Thyroid gland (tissue), 4 donors: ENCODE results near the gene NRM. TPM values are rescaled to one million over a fixed set of nuclear protein-coding genes. Genes with fewer than 3 reads are reported as not detected.

Experiments
- DNase-seq, 2 donors: peaks; one replicate each; pipeline ENCODE4 v3.0.0-alpha.2; 2019
- H3K27ac ChIP-seq, 3 donors: fragments of 200-600 bp; sonication (generic); 1 replicate in 2 of 3; 2 replicates in 1 of 3; pipeline ENCODE4 v1.5.1; 2016 to 2019; ENCODE audit warnings: mild to moderate bottlenecking in 1 of 3, moderate library complexity in 1 of 3
- H3K27me3 ChIP-seq: fragments of 200-600 bp; sonication (generic); one replicate; pipeline ENCODE4 v1.5.1; 2019
- H3K36me3 ChIP-seq, 2 donors: fragments of 200-600 bp; sonication (generic); one replicate each; pipeline ENCODE4 v1.5.1; 2016 to 2019
- H3K4me1 ChIP-seq, 2 donors: fragments of 200-600 bp; sonication (generic); one replicate each; pipeline ENCODE4 v1.5.1; 2017 to 2019
- H3K4me3 ChIP-seq, 3 donors: fragments of 200-600 bp; sonication (generic); replicated peaks in 1 of 3; 1 replicate in 2 of 3; 2 replicates in 1 of 3; pipeline ENCODE4 v1.5.1; 2016; ENCODE audit warnings: mild to moderate bottlenecking in 1 of 3
- H3K9me3 ChIP-seq: fragments of 200-600 bp; sonication (generic); one replicate; pipeline ENCODE4 v1.5.1; 2017
- CTCF ChIP-seq, 6 experiments: fragments of 200-600 bp in 3 of 6; fragments of 450-650 bp in 3 of 6; sonication (generic) in 3 of 6; IDR thresholded peaks; one replicate each; pipeline ENCODE4 v1.5.1; 2016 to 2019; ENCODE audit warnings: antibody characterized with exemption in 6 of 6, mild to moderate bottlenecking in 2 of 6, inconsistent platforms in 1 of 6, moderate library complexity in 1 of 6
- POLR2A ChIP-seq, 2 donors: fragments of 450-650 bp; IDR thresholded peaks; one replicate each; pipeline ENCODE4 v1.6.1; 2017; ENCODE audit warnings: antibody characterized with exemption in 2 of 2, mild to moderate bottlenecking in 2 of 2, moderate library complexity in 1 of 2
- WGBS, 2 donors: methylation state at CpG; one replicate each; pipeline ENCODE4 v1.1.5; 2017; 5-methylcytosine and 5-hydroxymethylcytosine counted together
- intact Hi-C: fragments of 100-400 bp; cut with DNase I; formaldehyde crosslinking; loops from one replicate; pipeline ENCODE4 v1.15.1; 2023
- total RNA-seq, 4 donors: library from RNA; depleted of rRNA; stranded (reverse); fragments of >200 nt; gene quantifications; one replicate each; pipeline ENCODE4 v1.2.3, GENCODE V29; 2016

Gene NRM
- total RNA-seq, 4 donors from 2014 or later = 3.5 to 8.3 (median 5.7) TPM

GRCh38 chr6:30691208-30691847 lies 544 bp upstream of the NRM start:
- intact Hi-C loops = no loop called here
- Histone ChIP-seq H3K27ac (peak overlapping the region in 2 of 3 donors; percentile 49 to 80), H3K4me3 (peak overlapping the region in 2 of 3 donors; percentile 35 to 53), H3K4me1 (peaks cover 39 to 52% of the 10 kb centered on the region in 2 donors), H3K9me3 (no peaks in the 10 kb centered on the region), H3K36me3 (no peaks in the 10 kb centered on the region), H3K27me3 (no peaks in the 10 kb centered on the region)
- TF ChIP-seq POLR2A (IDR thresholded peaks at IDR 0.05) (no peak), CTCF (IDR thresholded peaks at IDR 0.05) (no peak)
- no peak for DNase-seq
- WGBS, 2 donors = 25 to 28% methylated on average over 8 of the region's 8 CpGs

- TF ChIP-seq CTCF (IDR thresholded peaks at IDR 0.05) = no peak
- no peak for TF ChIP-seq POLR2A (IDR thresholded peaks at IDR 0.05)
- no peaks in the 10 kb centered on the region for H3K36me3 ChIP-seq
- 44 to 46% methylated on average over 3 to 4 of the region's 4 CpGs for WGBS, 2 donors
- H3K4me3 ChIP-seq = peak overlapping the region in 1 of 3 donors; percentile 53
- intact Hi-C loops = no loop called here
- H3K27ac ChIP-seq = peak overlapping the region in 2 of 3 donors; percentile 60 to 80
- H3K9me3 ChIP-seq = no peaks in the 10 kb centered on the region
- H3K27me3 ChIP-seq = no peaks in the 10 kb centered on the region
- DNase-seq = no peak
- peaks cover 29 to 47% of the 10 kb centered on the region in 2 donors for H3K4me1 ChIP-seq
Observed at GRCh38 chr6:30689985-30690384, 799 bp downstream of the NRM start.

- Histone ChIP-seq H3K36me3 (no peaks in the 10 kb centered on the region), H3K4me3 (no peak overlapping the region), H3K27me3 (no peaks in the 10 kb centered on the region), H3K27ac (peak overlapping the region in 1 of 3 donors; percentile 98), H3K4me1 (peaks cover 28 to 40% of the 10 kb centered on the region in 2 donors), H3K9me3 (no peaks in the 10 kb centered on the region)
- TF ChIP-seq POLR2A (IDR thresholded peaks at IDR 0.05) (no peak), CTCF (IDR thresholded peaks at IDR 0.05) (no peak)
- DNase-seq = no peak
- 87 to 88% methylated on average over 11 of the region's 11 CpGs for WGBS, 2 donors
- intact Hi-C loops = no loop called here
Observed at GRCh38 chr6:30689022-30689865, 1.5 kb downstream of the NRM start.

GRCh38 chr6:30688569-30688968 lies 2.2 kb downstream of the NRM start:
- Histone ChIP-seq H3K4me1 (peaks cover 27 to 41% of the 10 kb centered on the region in 2 donors), H3K27me3 (no peaks in the 10 kb centered on the region), H3K36me3 (no peaks in the 10 kb centered on the region), H3K9me3 (no peaks in the 10 kb centered on the region), H3K27ac (peak overlapping the region in 2 of 3 donors; percentile 93 to 98), H3K4me3 (no peak overlapping the region)
- TF ChIP-seq POLR2A (IDR thresholded peaks at IDR 0.05) (no peak), CTCF (IDR thresholded peaks at IDR 0.05) (no peak)
- DNase-seq = no peak
- intact Hi-C loops = no loop called here
- 86 to 97% methylated on average over 9 of the region's 9 CpGs for WGBS, 2 donors
